Measurements from ENCODE around the gene BLOC1S2. TPM values are rescaled to one million over a fixed set of nuclear protein-coding genes. Genes with fewer than 3 reads are reported as not detected.

BLOC1S2 gene
- total and polyA plus RNA-seq, 8 donors: 27.3 to 49.2 (median 30.1) TPM

GRCh38 chr10:100333106-100333505 lies 46.6 kb upstream of the BLOC1S2 start:
- intact Hi-C loops (cut with DNase I): loop anchor here in 1 of 2 donors (10.0 kb wide), 1 partner anchor 182 kb away; the partner anchor contains the start of gene SEC31B
- Histone ChIP-seq H3K4me1 (peaks cover 0 to 5% of the 10 kb centered on the region in 2 donors), H3K4me3 (no peak overlapping the region), H3K36me3 (no peaks in the 10 kb centered on the region), H3K9me3 (no peaks in the 10 kb centered on the region), H3K27ac (no peak overlapping the region), H3K27me3 (peaks cover 0 to 13% of the 10 kb centered on the region in 2 donors)
- DNase-seq (no peak), ATAC-seq (no peak)
- TF ChIP-seq CTCF (IDR thresholded peaks at IDR 0.05): no peak

DNA sequence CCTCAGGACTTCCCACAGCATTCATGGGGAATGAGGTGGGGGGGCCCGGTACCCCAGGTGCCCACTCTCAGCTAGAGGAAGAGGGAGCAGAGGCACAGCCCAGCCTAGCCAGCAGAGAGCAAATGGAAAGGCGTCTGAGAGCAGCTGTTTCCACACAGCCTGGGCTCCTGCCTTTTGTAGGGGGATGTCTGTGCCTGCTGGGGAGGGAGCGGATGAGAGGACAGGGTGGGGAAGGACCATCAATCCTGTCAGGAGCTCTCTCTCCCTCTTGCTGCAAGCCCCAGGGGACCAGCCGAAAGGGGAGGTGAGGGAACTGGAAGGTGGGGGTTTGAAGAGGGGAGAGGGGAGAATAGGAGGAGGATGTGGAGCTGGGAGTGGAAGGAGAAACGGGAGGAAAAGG lies 43.6 kb upstream of the BLOC1S2 start, which contains the start of gene PKD2L1:
PKD2L1 (minus strand) TSS at position 150 of the 400 bp plus-strand sequence; CDS start at position 25, 125 bp downstream.
- no peak within 1 kb of the TSS for H3K27ac ChIP-seq
- H3K4me1 ChIP-seq: peaks cover 0 to 12% of the 10 kb centered on the region in 2 donors
- ATAC-seq (no peak), DNase-seq (no peak)
- intact Hi-C loops (cut with DNase I): loop anchor here in 1 of 2 donors (10.0 kb wide), 1 partner anchor 185 kb away; the partner anchor contains the start of gene SEC31B
- H3K9me3 ChIP-seq: no peaks in the 10 kb centered on the region
- no peak within 1 kb of the TSS for H3K4me3 ChIP-seq
- H3K27me3 ChIP-seq: peaks cover 0 to 13% of the 10 kb centered on the region in 2 donors
- no peak for TF ChIP-seq CTCF (IDR thresholded peaks at IDR 0.05)
- H3K36me3 ChIP-seq: no peaks in the 10 kb centered on the region

GRCh38 chr10:100328198-100328597 lies 41.7 kb upstream of the BLOC1S2 start:
- DNase-seq: no peak

DNA sequence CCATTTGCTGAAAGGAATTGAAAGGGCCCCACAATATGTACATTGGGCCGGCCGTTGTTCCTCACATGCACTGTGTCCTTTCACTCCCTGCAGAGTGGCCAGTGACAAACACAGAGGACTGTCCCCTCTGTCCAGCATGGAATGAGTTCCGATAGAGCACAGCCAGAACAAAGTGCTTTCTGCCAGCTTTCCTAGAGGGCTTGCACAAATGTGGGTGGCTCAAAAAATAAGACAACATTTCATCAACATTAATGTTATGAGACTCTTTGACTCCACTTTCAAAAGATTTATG lies 41.2 kb upstream of the BLOC1S2 start:
- no peaks in the 10 kb centered on the region for H3K36me3 ChIP-seq
- ATAC-seq (no peak), DNase-seq (no peak)
- peaks cover 0 to 8% of the 10 kb centered on the region in 2 donors for H3K4me1 ChIP-seq
- no peaks in the 10 kb centered on the region for H3K9me3 ChIP-seq
- H3K27ac ChIP-seq: no peak overlapping the region
- no peak for TF ChIP-seq CTCF (IDR thresholded peaks at IDR 0.05)
- peaks cover 0 to 13% of the 10 kb centered on the region in 2 donors for H3K27me3 ChIP-seq
- intact Hi-C loops (cut with DNase I): no loop called here
- no peak overlapping the region for H3K4me3 ChIP-seq

More at GRCh38 chr10:100328198-100328597, 41.7 kb upstream of the BLOC1S2 start:
- ATAC-seq: no peak
- Histone ChIP-seq H3K36me3 (no peaks in the 10 kb centered on the region), H3K27ac (no peak overlapping the region), H3K9me3 (no peaks in the 10 kb centered on the region), H3K27me3 (peaks cover 0 to 13% of the 10 kb centered on the region in 2 donors), H3K4me3 (no peak overlapping the region), H3K4me1 (peaks cover 0 to 8% of the 10 kb centered on the region in 2 donors)
- intact Hi-C loops (cut with DNase I): no loop called here
- no peak for TF ChIP-seq CTCF (IDR thresholded peaks at IDR 0.05)

DNA sequence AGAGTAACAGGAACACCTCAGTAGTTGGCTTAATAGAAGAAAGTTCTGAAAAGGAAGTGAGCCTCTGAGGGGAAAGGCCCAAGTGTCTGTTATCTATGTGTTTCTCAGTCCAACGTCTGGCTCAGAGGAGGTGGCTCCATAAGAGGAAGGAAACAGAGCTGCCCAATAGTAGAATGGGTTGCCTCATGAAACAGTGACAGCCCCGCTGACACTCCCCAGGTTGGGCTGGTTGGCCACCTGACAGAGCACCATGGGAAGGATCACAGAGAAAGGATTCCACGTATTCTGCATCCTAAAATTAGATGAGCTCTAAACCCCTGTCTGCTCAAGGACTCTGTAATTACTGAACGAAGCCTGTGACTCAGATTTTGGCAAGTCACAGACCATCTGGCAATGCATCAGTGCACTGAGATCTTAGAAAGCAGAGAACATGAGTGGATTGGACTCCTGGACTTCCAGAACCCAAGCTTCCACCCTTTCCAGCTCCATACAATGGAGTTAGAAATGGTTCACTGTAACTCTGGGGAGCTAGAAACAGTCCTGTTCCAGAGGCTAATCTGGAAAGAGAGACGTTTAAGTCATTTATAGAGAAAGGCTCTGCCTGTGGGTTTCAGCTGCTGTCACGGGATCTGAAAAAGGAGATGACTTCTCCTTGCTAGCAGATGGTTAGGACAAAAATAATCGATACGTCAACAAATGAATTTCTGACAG lies 40.7 kb upstream of the BLOC1S2 start:
- Histone ChIP-seq H3K36me3 (no peaks in the 10 kb centered on the region), H3K27ac (peak overlapping the region in 1 of 2 donors; percentile 71), H3K27me3 (peaks cover 0 to 13% of the 10 kb centered on the region in 2 donors), H3K4me3 (no peak overlapping the region), H3K9me3 (no peaks in the 10 kb centered on the region), H3K4me1 (peaks cover 0 to 8% of the 10 kb centered on the region in 2 donors)
- ATAC-seq (peak; percentile 68), DNase-seq (peak in 1 of 4 donors; percentile 41)
- intact Hi-C loops (cut with DNase I): no loop called here
- TF ChIP-seq CTCF (IDR thresholded peaks at IDR 0.05): no peak

Measured in left lung (tissue), 10 donors.